IMR-90 (cell line): ENCODE measurements around the gene NPL. TPM values are rescaled to one million over a fixed set of nuclear protein-coding genes. Genes with fewer than 3 reads are reported as not detected.

ENCODE experiments used
- ATAC-seq: fragments of 200-7000 bp; cut with Tn5 transposase; 2 replicates; pipeline ENCODE4 v1.9.1; 2020; ENCODE audit warnings: low read depth, mild to moderate bottlenecking, moderate library complexity
- BruUV-seq: library from RNA; stranded (reverse); fragments of 400-500 nt; replicated peaks from 2 replicates; lab custom pipeline; 2021; lab: Mats Ljungman, UMichigan
- CTCF ChIA-PET: fragments of 300-600 bp; formaldehyde crosslinking; extraction: SDS; loops from one replicate; lab custom pipeline; 2021; ENCODE audit warnings: antibody characterized with exemption; lab: Yijun Ruan, JAX
- POLR2A ChIA-PET: fragments of 300-600 bp; sonication (Branson Sonifier 250); formaldehyde crosslinking; loops from one replicate; lab custom pipeline; 2022; ENCODE audit warnings: antibody characterized with exemption; ENCODE audit not compliant: unreplicated experiment; lab: Charles Lee
- DNase-seq: peaks from one replicate; pipeline ENCODE4 v3.0.0; 2013
- H2AFZ ChIP-seq: replicated peaks from 2 replicates; pipeline ENCODE3; 2013; ENCODE audit warnings: low read length, mild to moderate bottlenecking; ENCODE audit not compliant: poor library complexity
- H2AK5ac ChIP-seq: 2 replicates; pipeline ENCODE4 v1.6.1; 2013; ENCODE audit warnings: low read depth, low read length, inconsistent platforms
- H2AK9ac ChIP-seq: replicated peaks from 2 replicates; pipeline ENCODE3; 2013; ENCODE audit warnings: mild to moderate bottlenecking, low read depth, low read length, moderate library complexity; ENCODE audit not compliant: poor library complexity
- H2BK120ac ChIP-seq: 2 replicates; pipeline ENCODE4 v1.6.1; 2013; ENCODE audit warnings: low read depth, low read length, inconsistent platforms
- H2BK15ac ChIP-seq: 3 replicates; pipeline ENCODE4 v1.6.1; 2013; ENCODE audit warnings: low read depth, low read length, inconsistent platforms
- H2BK20ac ChIP-seq: 2 replicates; pipeline ENCODE4 v1.6.1; 2013; ENCODE audit warnings: low read depth, mild to moderate bottlenecking, inconsistent platforms, low read length, moderate library complexity
- H2BK5ac ChIP-seq: 2 replicates; pipeline ENCODE4 v1.6.1; 2013; ENCODE audit warnings: mild to moderate bottlenecking, low read depth, low read length, inconsistent platforms; ENCODE audit not compliant: poor library complexity, severe bottlenecking
- H3K14ac ChIP-seq: replicated peaks from 2 replicates; pipeline ENCODE4 v1.6.1; 2013; ENCODE audit warnings: low read depth, low read length, inconsistent platforms
- H3K18ac ChIP-seq: 2 replicates; pipeline ENCODE4 v1.6.1; 2013; ENCODE audit warnings: low read depth, low read length, control low read depth
- H3K23ac ChIP-seq: 2 replicates; pipeline ENCODE4 v1.6.1; 2013; ENCODE audit warnings: low read depth, low read length, inconsistent platforms
- H3K27ac ChIP-seq: 2 replicates; pipeline ENCODE4 v1.5.1; 2013; ENCODE audit warnings: mild to moderate bottlenecking, control low read depth, low read length; ENCODE audit not compliant: insufficient read depth
- H3K27me3 ChIP-seq: 2 replicates; pipeline ENCODE4 v1.6.1; 2013; ENCODE audit warnings: low read length; ENCODE audit not compliant: control insufficient read depth, insufficient read depth
- H3K36me3 ChIP-seq: 2 replicates; pipeline ENCODE4 v1.6.1; 2013; ENCODE audit warnings: low read length, mixed read lengths; ENCODE audit not compliant: control insufficient read depth, insufficient read depth
- H3K4ac ChIP-seq: 2 replicates; pipeline ENCODE4 v1.6.1; 2013; ENCODE audit warnings: low read depth, low read length, inconsistent platforms
- H3K4me1 ChIP-seq: 2 replicates; pipeline ENCODE4 v1.6.1; 2013; ENCODE audit warnings: low read length, mixed read lengths; ENCODE audit not compliant: control insufficient read depth, insufficient read depth
- H3K4me2 ChIP-seq: 2 replicates; pipeline ENCODE4 v1.6.1; 2013; ENCODE audit warnings: low read depth, mild to moderate bottlenecking, control low read depth, low read length, moderate library complexity
- H3K4me3 ChIP-seq: 2 replicates; pipeline ENCODE4 v1.5.1; 2013; ENCODE audit warnings: low read depth, mild to moderate bottlenecking, control low read depth, low read length, moderate library complexity; ENCODE audit not compliant: insufficient read depth
- H3K56ac ChIP-seq: 2 replicates; pipeline ENCODE4 v1.6.1; 2013; ENCODE audit warnings: low read length, inconsistent platforms; ENCODE audit not compliant: insufficient read depth; ENCODE audit errors: extremely low read depth
- H3K79me1 ChIP-seq, 2 experiments: 2 replicates each; pipeline ENCODE4 v1.6.1; 2013; ENCODE audit warnings: low read length in 2 of 2, inconsistent platforms in 1 of 2, low read depth in 1 of 2
- H3K9ac ChIP-seq: 2 replicates; pipeline ENCODE4 v1.6.1; 2013; ENCODE audit warnings: low read depth, low read length, control low read depth
- H3K9me1 ChIP-seq: 2 replicates; pipeline ENCODE4 v1.6.1; 2013; ENCODE audit warnings: low read length, inconsistent platforms; ENCODE audit not compliant: insufficient read depth
- H3K9me3 ChIP-seq: 2 replicates; pipeline ENCODE4 v1.6.1; 2013; ENCODE audit warnings: low read length; ENCODE audit not compliant: control insufficient read depth, insufficient read depth
- H4K20me1 ChIP-seq: 2 replicates; pipeline ENCODE4 v1.6.1; 2013; ENCODE audit warnings: low read length, inconsistent platforms; ENCODE audit not compliant: insufficient read depth
- H4K5ac ChIP-seq: 2 replicates; pipeline ENCODE4 v1.6.1; 2013; ENCODE audit warnings: mild to moderate bottlenecking, low read depth, low read length, control low read depth
- H4K8ac ChIP-seq, 2 experiments: 2 replicates each; pipeline ENCODE4 v1.6.1; 2013; ENCODE audit warnings: low read depth in 2 of 2, low read length in 2 of 2, control low read depth in 1 of 2, inconsistent platforms in 1 of 2
- H4K91ac ChIP-seq: 2 replicates; pipeline ENCODE4 v1.6.1; 2013; ENCODE audit warnings: low read depth, low read length, inconsistent platforms; ENCODE audit not compliant: insufficient read depth
- BHLHE40 ChIP-seq: fragments of 150-350 bp; IDR thresholded peaks from 2 replicates; pipeline ENCODE4 v1.6.1; 2016; ENCODE audit warnings: mild to moderate bottlenecking, low read depth, low read length
- CEBPB ChIP-seq: IDR thresholded peaks from 2 replicates; pipeline ENCODE4 v1.6.1; 2012; ENCODE audit warnings: low read depth, low read length, improper control_type of control experiment
- CHD1 ChIP-seq: IDR thresholded peaks from 2 replicates; pipeline ENCODE4 v1.6.1; 2012; ENCODE audit warnings: low read depth, low read length, improper control_type of control experiment
- RAD21 ChIP-seq: IDR thresholded peaks from 2 replicates; pipeline ENCODE4 v1.6.1; 2012; ENCODE audit warnings: low read length, improper control_type of control experiment
- WGBS, 2 experiments: methylation state at CpG; one replicate each; pipeline versions ENCODE4 v1.1.5 to v1.1.7; 2013; ENCODE audit warnings: missing lambda C conversion rate in 2 of 2; ENCODE audit not compliant: insufficient read length in 1 of 2; ENCODE audit errors: extremely low coverage in 2 of 2; 5-methylcytosine and 5-hydroxymethylcytosine counted together
- dilution Hi-C: fragments of 300-500 bp; cut with HindIII; formaldehyde crosslinking; loops from one replicate; pipeline ENCODE4 v1.14.3; 2018; ENCODE audit warnings: low sequenced_read_pairs; ENCODE audit not compliant: unreplicated experiment
- in situ Hi-C: fragments of 300-500 bp; cut with MboI; formaldehyde crosslinking; loops from 3 replicates; pipeline ENCODE4 v1.14.3; 2019; ENCODE audit warnings: low sequenced_read_pairs, inconsistent platforms, mixed read lengths
- intact Hi-C: fragments of 100-400 bp; cut with micrococcal nuclease; formaldehyde crosslinking; loops from 2 replicates; pipeline ENCODE4 v1.10.0; 2022
- polyA plus RNA-seq, 3 experiments: library from polyadenylated mRNA; depleted of rRNA; stranded (reverse); fragments of >200 nt; gene quantifications; 2 replicates each; pipeline ENCODE4 v1.2.3, GENCODE V29; 2012; ENCODE audit warnings: low replicate concordance in 1 of 3
- total RNA-seq: library from RNA; depleted of rRNA; stranded (reverse); fragments of >200 nt; gene quantifications from 2 replicates; pipeline ENCODE4 v1.2.3, GENCODE V29; 2012
- TF ChIP-seq, protein P1 (sequence below): fragments of 150-350 bp; IDR thresholded peaks from 2 replicates; pipeline ENCODE4 v1.6.1; 2016; ENCODE audit warnings: low read depth, mild to moderate bottlenecking, low read length, moderate library complexity, borderline replicate concordance
- TF ChIP-seq, protein P2 (sequence below): conservative IDR thresholded peaks from 2 replicates; pipeline ENCODE4 v1.5.1; 2012; ENCODE audit warnings: mild to moderate bottlenecking, low read depth, low read length, improper control_type of control experiment

Gene NPL
- total and polyA plus RNA-seq, 2 of the 4 experiments (the other 2 are of a cell fraction): 0.36 to 0.68 TPM

DNA sequence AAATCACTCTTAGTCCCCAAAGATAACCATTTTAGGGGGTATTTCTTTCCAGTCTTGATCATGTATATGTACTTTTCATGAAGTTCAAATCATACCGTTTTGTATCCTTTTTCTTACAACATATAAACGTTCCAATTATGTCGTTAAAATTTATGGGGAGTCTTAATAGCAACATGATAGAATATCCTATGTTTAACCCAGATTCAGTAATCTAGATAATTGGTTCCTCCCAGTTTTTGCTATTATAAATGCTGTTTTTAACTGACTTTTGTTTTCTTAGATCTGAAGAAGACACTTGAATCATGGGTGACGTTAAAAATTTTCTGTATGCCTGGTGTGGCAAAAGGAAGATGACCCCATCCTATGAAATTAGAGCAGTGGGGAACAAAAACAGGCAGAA, 52.7 kb downstream of the NPL start:
- H2AFZ ChIP-seq: no peak overlapping the region
- POLR2A ChIA-PET: no interaction called here
- WGBS, 2 experiments: no CpG with 5 or more reads among the region's 4 CpGs
- TF ChIP-seq BHLHE40 (no peak), RAD21 (no peak), CHD1 (no peak), CEBPB (no peak)
- TF ChIP-seq, protein P1, sequence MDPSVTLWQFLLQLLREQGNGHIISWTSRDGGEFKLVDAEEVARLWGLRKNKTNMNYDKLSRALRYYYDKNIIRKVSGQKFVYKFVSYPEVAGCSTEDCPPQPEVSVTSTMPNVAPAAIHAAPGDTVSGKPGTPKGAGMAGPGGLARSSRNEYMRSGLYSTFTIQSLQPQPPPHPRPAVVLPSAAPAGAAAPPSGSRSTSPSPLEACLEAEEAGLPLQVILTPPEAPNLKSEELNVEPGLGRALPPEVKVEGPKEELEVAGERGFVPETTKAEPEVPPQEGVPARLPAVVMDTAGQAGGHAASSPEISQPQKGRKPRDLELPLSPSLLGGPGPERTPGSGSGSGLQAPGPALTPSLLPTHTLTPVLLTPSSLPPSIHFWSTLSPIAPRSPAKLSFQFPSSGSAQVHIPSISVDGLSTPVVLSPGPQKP: no peak
- TF ChIP-seq, protein P2, sequence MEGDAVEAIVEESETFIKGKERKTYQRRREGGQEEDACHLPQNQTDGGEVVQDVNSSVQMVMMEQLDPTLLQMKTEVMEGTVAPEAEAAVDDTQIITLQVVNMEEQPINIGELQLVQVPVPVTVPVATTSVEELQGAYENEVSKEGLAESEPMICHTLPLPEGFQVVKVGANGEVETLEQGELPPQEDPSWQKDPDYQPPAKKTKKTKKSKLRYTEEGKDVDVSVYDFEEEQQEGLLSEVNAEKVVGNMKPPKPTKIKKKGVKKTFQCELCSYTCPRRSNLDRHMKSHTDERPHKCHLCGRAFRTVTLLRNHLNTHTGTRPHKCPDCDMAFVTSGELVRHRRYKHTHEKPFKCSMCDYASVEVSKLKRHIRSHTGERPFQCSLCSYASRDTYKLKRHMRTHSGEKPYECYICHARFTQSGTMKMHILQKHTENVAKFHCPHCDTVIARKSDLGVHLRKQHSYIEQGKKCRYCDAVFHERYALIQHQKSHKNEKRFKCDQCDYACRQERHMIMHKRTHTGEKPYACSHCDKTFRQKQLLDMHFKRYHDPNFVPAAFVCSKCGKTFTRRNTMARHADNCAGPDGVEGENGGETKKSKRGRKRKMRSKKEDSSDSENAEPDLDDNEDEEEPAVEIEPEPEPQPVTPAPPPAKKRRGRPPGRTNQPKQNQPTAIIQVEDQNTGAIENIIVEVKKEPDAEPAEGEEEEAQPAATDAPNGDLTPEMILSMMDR: no peak
- no peak overlapping the region for H3K23ac ChIP-seq
- H3K27me3 ChIP-seq: no peaks in the 10 kb centered on the region
- no peak overlapping the region for H3K18ac ChIP-seq
- ATAC-seq: no peak
- peaks cover 2% of the 10 kb centered on the region; the same call in 1 of the 2 replicates for H3K4me1 ChIP-seq
- no peaks in the 10 kb centered on the region for H3K9me3 ChIP-seq
- no peak overlapping the region for H3K14ac ChIP-seq
- CTCF ChIA-PET: no interaction called here
- peaks cover 0 to 33% of the 10 kb centered on the region in 2 experiments; a peak in 2 of 4 replicates for H3K79me1 ChIP-seq
- no peak overlapping the region for H3K4ac ChIP-seq
- peaks cover 78% of the 10 kb centered on the region for H4K20me1 ChIP-seq
- no peak overlapping the region for H2BK5ac ChIP-seq
- H3K9me1 ChIP-seq: peaks cover 13% of the 10 kb centered on the region
- H2AK9ac ChIP-seq: no peak overlapping the region
- no peak overlapping the region for H4K5ac ChIP-seq
- H3K4me3 ChIP-seq: no peak overlapping the region
- TSS peak; percentile 7 for BruUV-seq
- H3K27ac ChIP-seq: no peak overlapping the region
- H3K4me2 ChIP-seq: no peak overlapping the region; the same call in 1 of the 2 replicates
- no peak overlapping the region for H2BK15ac ChIP-seq
- no peak overlapping the region for H2BK120ac ChIP-seq
- H2AK5ac ChIP-seq: no peak overlapping the region
- H3K56ac ChIP-seq: no peak overlapping the region
- intact Hi-C loops: no loop called here
- dilution Hi-C loops: no loop called here
- in situ Hi-C loops: no loop called here
- no peak overlapping the region for H2BK20ac ChIP-seq
- no peak overlapping the region for H4K91ac ChIP-seq
- no peak overlapping the region for H3K9ac ChIP-seq
- no peak for DNase-seq
- peaks cover 23% of the 10 kb centered on the region for H3K36me3 ChIP-seq
- H4K8ac ChIP-seq: no peak overlapping the region
